Subcutaneous adipose tissue (tissue), 4 donors: ENCODE data around the gene APBB2. TPM values are rescaled to one million over a fixed set of nuclear protein-coding genes. Genes with fewer than 3 reads are reported as not detected.

ENCODE experiments used
- CTCF ChIP-seq: fragments of 450-650 bp; IDR thresholded peaks from one replicate; pipeline ENCODE4 v1.5.1; 2016; ENCODE audit warnings: low read depth, mild to moderate bottlenecking, control low read depth, antibody characterized with exemption, moderate library complexity
- total RNA-seq, 4 donors: library from RNA; depleted of rRNA; stranded (reverse); fragments of >200 nt; gene quantifications; one replicate each; pipeline ENCODE4 v1.1.0, GENCODE V29; 2016

The APBB2 gene
- total RNA-seq, 4 donors from 2014 or later = 55.6 to 181 (median 124) TPM

GRCh38 chr4:40976343-40976742 lies 238.0 kb downstream of the APBB2 start:
- no peak for TF ChIP-seq CTCF

- TF ChIP-seq CTCF = no peak
Observed at GRCh38 chr4:40972722-40973121, 241.6 kb downstream of the APBB2 start.

- no peak for TF ChIP-seq CTCF
Observed at GRCh38 chr4:40971338-40971737, 243.0 kb downstream of the APBB2 start.

GRCh38 chr4:40969501-40969900 lies 244.8 kb downstream of the APBB2 start:
- no peak for TF ChIP-seq CTCF

- no peak for TF ChIP-seq CTCF
Observed at GRCh38 chr4:40967550-40967949, 246.8 kb downstream of the APBB2 start.

GRCh38 chr4:40966091-40966490 lies 248.3 kb downstream of the APBB2 start:
- TF ChIP-seq CTCF = no peak

GRCh38 chr4:40963897-40964478 lies 250.4 kb downstream of the APBB2 start:
- no peak for TF ChIP-seq CTCF
